ENCODE measurements around the gene NDEL1. TPM values are rescaled to one million over a fixed set of nuclear protein-coding genes. Genes with fewer than 3 reads are reported as not detected.

The NDEL1 gene
- total RNA-seq, 1 experiment from 2014 or later, result 38.4 TPM

GRCh38 chr17:8489841-8490240, 54.2 kb downstream of the NDEL1 start:
- no peaks in the 10 kb centered on the region for H3K4me1 ChIP-seq (ENCODE audit: insufficient read depth, low read length)
- no peak for DNase-seq

More at GRCh38 chr17:8489841-8490240, 54.2 kb downstream of the NDEL1 start:
- Histone ChIP-seq H4K8ac (replicated peaks; ENCODE audit: insufficient read length, low read depth, low read length) (no peak overlapping the region), H4K91ac (ENCODE audit: insufficient read length, low read depth, low read length) (no peak overlapping the region), H3K79me2 (ENCODE audit: insufficient read depth, low read length) (no peaks in the 10 kb centered on the region), H3K23ac (ENCODE audit: insufficient read length, low read depth, low read length) (no peak overlapping the region), H3K9ac (ENCODE audit: extremely low read depth, insufficient read length, low read length) (no peak overlapping the region), H4K20me1 (ENCODE audit: control insufficient read depth, insufficient read depth, insufficient read length) (no peaks in the 10 kb centered on the region), H3K14ac (ENCODE audit: insufficient read depth, low read length) (no peak overlapping the region), H3K4me2 (ENCODE audit: insufficient read depth, insufficient read length, low read length) (no peak overlapping the region), H3K23me2 (ENCODE audit: insufficient read length, low read depth, low read length, poor library complexity, severe bottlenecking) (no peaks in the 10 kb centered on the region), H3K18ac (ENCODE audit: insufficient read length, low read depth, low read length) (no peak overlapping the region), H3K4ac (ENCODE audit: low read depth, low read length) (no peak overlapping the region), H2BK12ac (ENCODE audit: insufficient read length, low read depth, low read length) (no peak overlapping the region), H2BK20ac (ENCODE audit: low read depth, low read length, poor library complexity, severe bottlenecking) (no peak overlapping the region), H2AFZ (ENCODE audit: low read length) (no peak overlapping the region), H2BK120ac (ENCODE audit: low read depth, low read length, poor library complexity, severe bottlenecking) (no peak overlapping the region), H3K79me1 (ENCODE audit: insufficient read depth, low read depth, low read length, poor library complexity, severe bottlenecking) (no peaks in the 10 kb centered on the region), H2AK5ac (ENCODE audit: insufficient read length, low read length) (no peak overlapping the region), H3K27me3 (ENCODE audit: insufficient read depth, low read length) (no peaks in the 10 kb centered on the region), H3K9me3 (ENCODE audit: control insufficient read depth, low read depth, low read length) (no peaks in the 10 kb centered on the region), H2BK15ac (ENCODE audit: low read depth, low read length) (no peak overlapping the region), H3T11ph (ENCODE audit: low read length) (no peak overlapping the region), H4K5ac (ENCODE audit: insufficient read length, low read depth, low read length) (no peak overlapping the region), H3K27ac (ENCODE audit: insufficient read length, low read depth, low read length) (no peak overlapping the region), H3K56ac (ENCODE audit: insufficient read length, low read depth, low read length) (no peak overlapping the region), H2BK5ac (ENCODE audit: insufficient read length, low read length) (no peak overlapping the region)
- Mint-ChIP-seq H3K4me3 (no peak overlapping the region), H3K27ac (peak overlapping the region in 1 of 3 experiments; percentile 79; a peak in 1 of 7 replicates), H3K4me1 (no peaks in the 10 kb centered on the region), H3K36me3 (ENCODE audit: insufficient read depth in 1 of 3, low read depth in 3 of 3) (peaks cover 76 to 96% (median 96%) of the 10 kb centered on the region in 3 experiments), H3K27me3 (ENCODE audit: low read depth) (no peaks in the 10 kb centered on the region; the same call in 1 of the 2 replicates), H3K9me3 (0 out of 5 replicates have a peak, but pooled peaks cover 0 to under 1% of the 10 kb centered on the region in 2 experiments)
- TF ChIP-seq CTCF (conservative IDR thresholded peaks at IDR 0.05), result no peak
- no CpG with 5 or more reads among the region's 3 CpGs for WGBS (ENCODE audit: extremely low coverage, insufficient read length, low lambda C conversion rate)

Data from H9 (cell line).